HG03064 (cell line): Measurements from ENCODE around the gene MAGEC2.

Experiments
- ATAC-seq: cut with Tn5 transposase; IDR thresholded peaks from one replicate; pipeline ENCODE4 v1.9.1; 2021; ENCODE audit warnings: low read depth; ENCODE audit not compliant: unreplicated experiment

Gene MAGEC2

GRCh38 chrX:142204522-142205433, at the start of gene MAGEC2:
Gene MAGEC2, minus strand, starts transcription at chrX:142205290. Its CDS starts 1,303 bp downstream, at chrX:142203987.
- no peak for ATAC-seq

GRCh38 chrX:142251680-142252079, 46.6 kb upstream of the MAGEC2 start:
- ATAC-seq: no peak

- no peak for ATAC-seq
These were observed 46.1 kb upstream of the MAGEC2 start for GRCh38 chrX:142251202-142251601.

GRCh38 chrX:142250502-142250901, 45.4 kb upstream of the MAGEC2 start:
- ATAC-seq: no peak

- no peak for ATAC-seq
These were observed 44.6 kb upstream of the MAGEC2 start for GRCh38 chrX:142249721-142250120.

- ATAC-seq: no peak
These were observed 39.5 kb upstream of the MAGEC2 start for GRCh38 chrX:142244568-142244967.

GRCh38 chrX:142238536-142238935, 33.4 kb upstream of the MAGEC2 start:
- no peak for ATAC-seq

GRCh38 chrX:142233400-142233799, 28.3 kb upstream of the MAGEC2 start:
- ATAC-seq: no peak

GRCh38 chrX:142214081-142214480, 9.0 kb upstream of the MAGEC2 start:
- ATAC-seq: no peak

GRCh38 chrX:142201113-142201512, 4.0 kb downstream of the MAGEC2 start:
- no peak for ATAC-seq

- no peak for ATAC-seq
These were observed 19.0 kb downstream of the MAGEC2 start for GRCh38 chrX:142186103-142186502.

GRCh38 chrX:142184756-142185602, 20.1 kb downstream of the MAGEC2 start:
- ATAC-seq: no peak

GRCh38 chrX:142156567-142156966, 48.5 kb downstream of the MAGEC2 start:
- ATAC-seq: no peak
